HepG2 (cell line): ENCODE results near the gene LENEP. TPM values are rescaled to one million over a fixed set of nuclear protein-coding genes. Genes with fewer than 3 reads are reported as not detected.
A peak's percentile ranks its signal among the peaks of the same experiment; 100 is the strongest.

Experiments
- AKAP8 ChIP-seq: sonication (generic); formaldehyde crosslinking; IDR thresholded peaks from 2 replicates; pipeline ENCODE4 v1.5.1; 2020; ENCODE audit warnings: mild to moderate bottlenecking, missing genetic modification reagents
- CCDC6 ChIP-seq: sonication (generic); formaldehyde crosslinking; IDR thresholded peaks from 2 replicates; pipeline ENCODE4 v1.8.1; 2022; ENCODE audit warnings: mild to moderate bottlenecking, missing genetic modification reagents, moderate library complexity
- GPN1 ChIP-seq: sonication (generic); formaldehyde crosslinking; IDR thresholded peaks from 2 replicates; pipeline ENCODE4 v1.5.1; 2020; ENCODE audit warnings: missing genetic modification reagents, borderline replicate concordance
- HMG20B ChIP-seq: conservative IDR thresholded peaks from 2 replicates; pipeline ENCODE4 v1.6.1; 2016; ENCODE audit warnings: missing genetic modification reagents, missing compliant biosample characterization
- HOXA5 ChIP-seq: sonication (generic); formaldehyde crosslinking; IDR thresholded peaks from 2 replicates; pipeline ENCODE4 v1.4.0; 2020; ENCODE audit warnings: missing genetic modification reagents
- KDM3A ChIP-seq: IDR thresholded peaks from 2 replicates; pipeline ENCODE4 v1.6.1; 2018; ENCODE audit warnings: low read depth, missing compliant biosample characterization
- KDM5B ChIP-seq: sonication (generic); formaldehyde crosslinking; IDR thresholded peaks from 2 replicates; pipeline ENCODE4 v1.4.0; 2020; ENCODE audit warnings: missing genetic modification reagents, mild to moderate bottlenecking, borderline replicate concordance
- MAZ ChIP-seq, 2 experiments: sonication (generic) in 1 of 2; formaldehyde crosslinking in 1 of 2; IDR thresholded peaks; 2 replicates each; pipeline versions ENCODE4 v1.5.0 to v1.6.1; 2012 to 2020; ENCODE audit warnings: low read depth in 2 of 2, mild to moderate bottlenecking in 2 of 2, borderline replicate concordance in 1 of 2, improper control_type of control experiment in 1 of 2, low read length in 1 of 2, missing genetic modification reagents in 1 of 2, moderate library complexity in 1 of 2
- POLR2G ChIP-seq: fragments of 200-400 bp; formaldehyde crosslinking; IDR thresholded peaks from 2 replicates; pipeline ENCODE4 v1.6.1; 2018; ENCODE audit warnings: mild to moderate bottlenecking, low read depth, low read length, moderate library complexity
- RXRA ChIP-seq: sonication (generic); formaldehyde crosslinking; IDR thresholded peaks from 2 replicates; pipeline ENCODE4 v1.5.1; 2020; ENCODE audit warnings: missing genetic modification reagents
- SMYD3 ChIP-seq: sonication (generic); formaldehyde crosslinking; IDR thresholded peaks from 2 replicates; pipeline ENCODE4 v1.8.1; 2023; ENCODE audit warnings: mild to moderate bottlenecking, missing genetic modification reagents
- SNRNP70 ChIP-seq: fragments of 200-400 bp; formaldehyde crosslinking; IDR thresholded peaks from 2 replicates; pipeline ENCODE4 v1.6.1; 2017; ENCODE audit warnings: mild to moderate bottlenecking, low read depth, low read length, moderate library complexity
- TOPORS ChIP-seq: sonication (generic); formaldehyde crosslinking; IDR thresholded peaks from 2 replicates; pipeline ENCODE4 v1.8.0; 2023; ENCODE audit warnings: mild to moderate bottlenecking, missing genetic modification reagents
- TRIM24 ChIP-seq: sonication (generic); formaldehyde crosslinking; IDR thresholded peaks from 2 replicates; pipeline ENCODE4 v1.8.0; 2022; ENCODE audit warnings: mild to moderate bottlenecking, missing genetic modification reagents
- U2AF1 ChIP-seq: fragments of 200-400 bp; formaldehyde crosslinking; optimal IDR thresholded peaks from 2 replicates; pipeline ENCODE3; 2017; ENCODE audit warnings: mild to moderate bottlenecking, low read depth, low read length
- ZBTB2 ChIP-seq: sonication (generic); formaldehyde crosslinking; IDR thresholded peaks from 2 replicates; pipeline ENCODE4 v1.8.0; 2022; ENCODE audit warnings: low read depth, missing genetic modification reagents
- ZFP90 ChIP-seq: sonication (generic); formaldehyde crosslinking; IDR thresholded peaks from 2 replicates; pipeline ENCODE4 v1.8.0; 2022; ENCODE audit warnings: missing genetic modification reagents, mild to moderate bottlenecking, inconsistent platforms, borderline replicate concordance
- ZNF280D ChIP-seq: sonication (generic); formaldehyde crosslinking; IDR thresholded peaks from 2 replicates; pipeline ENCODE4 v1.5.1; 2020; ENCODE audit warnings: mild to moderate bottlenecking, missing genetic modification reagents
- ZNF564 ChIP-seq: sonication (generic); formaldehyde crosslinking; IDR thresholded peaks from 2 replicates; pipeline ENCODE4 v1.8.1; 2023; ENCODE audit warnings: mild to moderate bottlenecking, missing genetic modification reagents
- ZNF709 ChIP-seq: sonication (generic); formaldehyde crosslinking; IDR thresholded peaks from 2 replicates; pipeline ENCODE4 v1.5.0; 2020; ENCODE audit warnings: mild to moderate bottlenecking, missing genetic modification reagents
- ZNF768 ChIP-seq: sonication (generic); formaldehyde crosslinking; IDR thresholded peaks from 2 replicates; pipeline ENCODE4 v1.4.0; 2020; ENCODE audit warnings: missing genetic modification reagents
- ZNF878 ChIP-seq: sonication (generic); formaldehyde crosslinking; IDR thresholded peaks from 2 replicates; pipeline ENCODE4 v1.8.1; 2023; ENCODE audit warnings: mild to moderate bottlenecking, missing genetic modification reagents, moderate library complexity
- polyA plus RNA-seq, 8 experiments: library from polyadenylated mRNA; depleted of rRNA in 3 of 8; stranded (reverse) in 7 of 8; unstranded in 1 of 8; fragments of >200 nt; fragmentation: Illumina TruSeq in 4 of 8; extraction: Trizol in 4 of 8; gene quantifications; 2 replicates each; pipeline versions ENCODE4 v1.2.1 to v1.2.3, GENCODE V29; 2011 to 2016; ENCODE audit warnings: low read depth in 4 of 8, missing spikeins in 1 of 8, mixed read lengths in 1 of 8; ENCODE audit not compliant: insufficient read depth in 1 of 8
- total RNA-seq, 5 experiments: library from RNA; depleted of rRNA; stranded (reverse); fragments of >200 nt; fragmentation: Illumina TruSeq; extraction: Trizol; gene quantifications; 2 replicates each; pipeline ENCODE4 v1.2.3, GENCODE V29; 2016; ENCODE audit warnings: low read depth in 1 of 5

LENEP gene
- total and polyA plus RNA-seq, 2 of the 13 experiments (the other 11 are each of a cell fraction or from before 2014, with no cell fraction given): 0.29 TPM; not detected in 1

GRCh38 chr1:155003227-155003765 lies 9.9 kb downstream of the LENEP start (continued):
- TF ChIP-seq POLR2G (peak; percentile 57), ZNF878 (CRISPR knock-in tag) (0 out of 2 replicates have a peak, but pooled peaks have one; percentile 43), ZNF709 (CRISPR knock-in tag) (peak; percentile 68; the same call in 1 of the 2 replicates), ZBTB2 (CRISPR knock-in tag) (0 out of 2 replicates have a peak, but pooled peaks have one; percentile 27), ZNF768 (CRISPR knock-in tag) (0 out of 2 replicates have a peak, but pooled peaks have one; percentile 28), TRIM24 (CRISPR knock-in tag) (no peak), HMG20B (no peak), SMYD3 (peak; percentile 49; the same call in 1 of the 2 replicates), RXRA (no peak), SNRNP70 (no peak), ZNF564 (CRISPR knock-in tag) (no peak), ZFP90 (0 out of 2 replicates have a peak, but pooled peaks have one; percentile 61), KDM5B (CRISPR knock-in tag) (0 out of 2 replicates have a peak, but pooled peaks have one; percentile 2), HOXA5 (CRISPR knock-in tag) (peak; percentile 2; the same call in 1 of the 2 replicates), AKAP8 (CRISPR knock-in tag) (0 out of 2 replicates have a peak, but pooled peaks have one; percentile 40), MAZ (IDR thresholded peaks at IDR 0.05; ENCODE audit: borderline replicate concordance, low read depth, low read length) (0 out of 2 replicates have a peak, but pooled peaks have one; percentile 9), MAZ (CRISPR knock-in tag; IDR thresholded peaks at IDR 0.05; ENCODE audit: low read depth) (no peak), TOPORS (0 out of 2 replicates have a peak, but pooled peaks have one; percentile 30), U2AF1 (peak; percentile 46), CCDC6 (CRISPR knock-in tag) (peak; percentile 55; the same call in 1 of the 2 replicates), ZNF280D (CRISPR knock-in tag) (peak; percentile 26; the same call in 1 of the 2 replicates), KDM3A (no peak), GPN1 (no peak)
